ENCODE results near the gene STX19. TPM values are rescaled to one million over a fixed set of nuclear protein-coding genes. Genes with fewer than 3 reads are reported as not detected.
A peak's percentile ranks its signal among the peaks of the same experiment; 100 is the strongest.
"Not testable (repeated sequence)": the region's sequence is repeated elsewhere in the genome, so short reads cannot be mapped to it uniquely, and the experiment has no call there.

Gene STX19
- total RNA-seq, 1 donor from 2014 or later, result 0.41 TPM

GRCh38 chr3:93973131-93974126, 55.0 kb downstream of the STX19 start, which contains the start of gene PROS1:
Gene PROS1 (minus strand): TSS chr3:93973896. CDS start chr3:93973749, 147 bp downstream.
- peak; percentile 91 for DNase-seq

GRCh38 chr3:93969997-93970396, 58.4 kb downstream of the STX19 start:
- DNase-seq, result no peak

- DNase-seq, result no peak
These were observed 59.0 kb downstream of the STX19 start for GRCh38 chr3:93969443-93969842.

GRCh38 chr3:93965106-93965505, 63.3 kb downstream of the STX19 start:
- DNase-seq, result not testable (repeated sequence)

Small RNA genes within 50 kb of the gene (small RNA-seq; reads per million reads assigned to genes)
- gene RF00019 (ENCODE audit: low replicate concordance) (not detected), gene RNU6-511P (ENCODE audit: low replicate concordance) (not detected)

Other genes starting within 250 kb of the STX19 start
- 43.9 TPM for gene PROS1, start 54.7 kb downstream of the STX19 start, total RNA-seq
- 8.3 TPM for gene ARL13B, start 48.4 kb downstream of the STX19 start, total RNA-seq
- gene DHFR2, start 34.3 kb upstream of the STX19 start, total RNA-seq, result 7.2 TPM
- gene NSUN3, start 34.5 kb upstream of the STX19 start, total RNA-seq, result 14.2 TPM

Measured in tongue (tissue), 3 donors.